Ishikawa (cell line): Measurements from ENCODE around the gene ASMTL.

Experiments
- CEBPB ChIP-seq: IDR thresholded peaks from 2 replicates; pipeline ENCODE4 v1.6.1; 2012
- CREB1 ChIP-seq: IDR thresholded peaks from 2 replicates; pipeline ENCODE4 v1.6.1; 2012; ENCODE audit warnings: low read depth
- EGR1 ChIP-seq: IDR thresholded peaks from 2 replicates; pipeline ENCODE4 v1.6.1; 2012
- EP300 ChIP-seq: IDR thresholded peaks from 2 replicates; pipeline ENCODE4 v1.6.1; 2012; ENCODE audit warnings: borderline replicate concordance
- FOXM1 ChIP-seq: IDR thresholded peaks from 2 replicates; pipeline ENCODE4 v1.6.1; 2012; ENCODE audit warnings: low read depth, borderline replicate concordance
- MAX ChIP-seq: IDR thresholded peaks from 2 replicates; pipeline ENCODE4 v1.6.1; 2012
- NFIC ChIP-seq: IDR thresholded peaks from 2 replicates; pipeline ENCODE4 v1.6.1; 2012
- RAD21 ChIP-seq: IDR thresholded peaks from 2 replicates; pipeline ENCODE4 v1.6.1; 2012; ENCODE audit warnings: low read depth
- TAF1 ChIP-seq: IDR thresholded peaks from 2 replicates; pipeline ENCODE4 v1.6.1; 2012; ENCODE audit warnings: low read depth, mild to moderate bottlenecking
- TCF12 ChIP-seq: IDR thresholded peaks from 2 replicates; pipeline ENCODE4 v1.6.1; 2012; ENCODE audit warnings: low read depth
- TEAD4 ChIP-seq: IDR thresholded peaks from 2 replicates; pipeline ENCODE4 v1.6.1; 2012
- YY1 ChIP-seq: IDR thresholded peaks from 2 replicates; pipeline ENCODE4 v1.6.1; 2012; ENCODE audit warnings: low read depth
- ZBTB7A ChIP-seq: IDR thresholded peaks from 2 replicates; pipeline ENCODE4 v1.6.1; 2012; ENCODE audit warnings: low read depth
- TF ChIP-seq, protein P1 (sequence below): IDR thresholded peaks from 2 replicates; pipeline ENCODE4 v1.6.1; 2012
- TF ChIP-seq, protein P2 (sequence below): IDR thresholded peaks from 2 replicates; pipeline ENCODE4 v1.6.1; 2012; ENCODE audit warnings: low read depth, mild to moderate bottlenecking

The ASMTL gene

GRCh38 chrX:1475481-1475880, 22.8 kb upstream of the ASMTL start:
- TF ChIP-seq TEAD4: no peak
- TF ChIP-seq, protein P1, sequence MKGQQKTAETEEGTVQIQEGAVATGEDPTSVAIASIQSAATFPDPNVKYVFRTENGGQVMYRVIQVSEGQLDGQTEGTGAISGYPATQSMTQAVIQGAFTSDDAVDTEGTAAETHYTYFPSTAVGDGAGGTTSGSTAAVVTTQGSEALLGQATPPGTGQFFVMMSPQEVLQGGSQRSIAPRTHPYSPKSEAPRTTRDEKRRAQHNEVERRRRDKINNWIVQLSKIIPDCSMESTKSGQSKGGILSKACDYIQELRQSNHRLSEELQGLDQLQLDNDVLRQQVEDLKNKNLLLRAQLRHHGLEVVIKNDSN: no peak
- TF ChIP-seq FOXM1: no peak
- TF ChIP-seq ZBTB7A: no peak
- no peak for TF ChIP-seq RAD21
- no peak for TF ChIP-seq TAF1
- no peak for TF ChIP-seq EP300
- TF ChIP-seq NFIC: no peak

DNA sequence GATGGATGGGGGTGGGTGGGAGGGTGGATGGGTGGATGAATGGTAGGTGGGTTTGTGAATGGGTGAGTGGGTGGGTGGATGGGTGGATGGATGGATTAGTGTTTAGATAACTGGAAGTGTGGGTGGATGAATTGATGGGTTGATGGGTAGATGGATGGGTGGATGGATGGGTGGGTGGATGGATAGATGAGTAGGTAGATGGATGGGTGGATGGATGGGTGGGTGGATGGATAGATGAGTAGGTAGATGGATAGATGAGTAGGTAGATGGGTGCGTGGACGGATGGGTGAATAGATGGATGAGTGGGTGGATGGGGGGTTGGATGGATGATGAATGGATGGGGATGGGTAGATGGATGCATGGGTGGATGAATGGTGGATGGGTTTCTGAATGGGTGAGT, 20.3 kb upstream of the ASMTL start:
- TF ChIP-seq MAX (no peak), TAF1 (no peak), RAD21 (no peak), CEBPB (no peak), YY1 (no peak), TCF12 (no peak), EGR1 (no peak), ZBTB7A (no peak), TEAD4 (no peak), CREB1 (no peak), EP300 (no peak), FOXM1 (no peak), NFIC (no peak)
- TF ChIP-seq, protein P1: no peak
- TF ChIP-seq, protein P2, sequence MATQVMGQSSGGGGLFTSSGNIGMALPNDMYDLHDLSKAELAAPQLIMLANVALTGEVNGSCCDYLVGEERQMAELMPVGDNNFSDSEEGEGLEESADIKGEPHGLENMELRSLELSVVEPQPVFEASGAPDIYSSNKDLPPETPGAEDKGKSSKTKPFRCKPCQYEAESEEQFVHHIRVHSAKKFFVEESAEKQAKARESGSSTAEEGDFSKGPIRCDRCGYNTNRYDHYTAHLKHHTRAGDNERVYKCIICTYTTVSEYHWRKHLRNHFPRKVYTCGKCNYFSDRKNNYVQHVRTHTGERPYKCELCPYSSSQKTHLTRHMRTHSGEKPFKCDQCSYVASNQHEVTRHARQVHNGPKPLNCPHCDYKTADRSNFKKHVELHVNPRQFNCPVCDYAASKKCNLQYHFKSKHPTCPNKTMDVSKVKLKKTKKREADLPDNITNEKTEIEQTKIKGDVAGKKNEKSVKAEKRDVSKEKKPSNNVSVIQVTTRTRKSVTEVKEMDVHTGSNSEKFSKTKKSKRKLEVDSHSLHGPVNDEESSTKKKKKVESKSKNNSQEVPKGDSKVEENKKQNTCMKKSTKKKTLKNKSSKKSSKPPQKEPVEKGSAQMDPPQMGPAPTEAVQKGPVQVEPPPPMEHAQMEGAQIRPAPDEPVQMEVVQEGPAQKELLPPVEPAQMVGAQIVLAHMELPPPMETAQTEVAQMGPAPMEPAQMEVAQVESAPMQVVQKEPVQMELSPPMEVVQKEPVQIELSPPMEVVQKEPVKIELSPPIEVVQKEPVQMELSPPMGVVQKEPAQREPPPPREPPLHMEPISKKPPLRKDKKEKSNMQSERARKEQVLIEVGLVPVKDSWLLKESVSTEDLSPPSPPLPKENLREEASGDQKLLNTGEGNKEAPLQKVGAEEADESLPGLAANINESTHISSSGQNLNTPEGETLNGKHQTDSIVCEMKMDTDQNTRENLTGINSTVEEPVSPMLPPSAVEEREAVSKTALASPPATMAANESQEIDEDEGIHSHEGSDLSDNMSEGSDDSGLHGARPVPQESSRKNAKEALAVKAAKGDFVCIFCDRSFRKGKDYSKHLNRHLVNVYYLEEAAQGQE: no peak

- no peak for TF ChIP-seq TEAD4
- TF ChIP-seq, protein P1: no peak
- no peak for TF ChIP-seq FOXM1
- 0 out of 2 replicates have a peak, but pooled peaks have one; percentile 34 for TF ChIP-seq MAX
- TF ChIP-seq, protein P2: no peak
These were observed 15.6 kb upstream of the ASMTL start for GRCh38 chrX:1468250-1468772.

GRCh38 chrX:1466971-1467561, 14.4 kb upstream of the ASMTL start:
- TF ChIP-seq CREB1 (no peak), TCF12 (no peak), CEBPB (no peak)
- TF ChIP-seq, protein P2: no peak
- TF ChIP-seq, protein P1: no peak
